Neural crest cell (in vitro differentiated cells): ENCODE results near the gene RAMAC. TPM values are rescaled to one million over a fixed set of nuclear protein-coding genes. Genes with fewer than 3 reads are reported as not detected.
"Not testable (repeated sequence)": the region's sequence is repeated elsewhere in the genome, so short reads cannot be mapped to it uniquely, and the experiment has no call there.

Experiments used
- DNase-seq: peaks from one replicate; pipeline ENCODE4 v3.0.0; 2021; ENCODE audit warnings: low read depth, mixed read lengths, low spot score
- H3K27ac Mint-ChIP-seq: one replicate; pipeline ENCODE4 v1.8.0; 2021; ENCODE audit warnings: mild to moderate bottlenecking, mixed read lengths; ENCODE audit not compliant: unreplicated experiment
- H3K27me3 Mint-ChIP-seq: 2 replicates; pipeline ENCODE4 v1.8.0; 2021; ENCODE audit warnings: low read depth, mild to moderate bottlenecking, mixed read lengths
- H3K36me3 Mint-ChIP-seq: 2 replicates; pipeline ENCODE4 v1.8.0; 2021; ENCODE audit warnings: low read depth, mild to moderate bottlenecking, mixed read lengths
- H3K4me1 Mint-ChIP-seq: 2 replicates; pipeline ENCODE4 v1.8.0; 2021; ENCODE audit warnings: mixed read lengths
- H3K4me3 Mint-ChIP-seq: one replicate; pipeline ENCODE4 v1.8.0; 2021; ENCODE audit warnings: mild to moderate bottlenecking, mixed read lengths
- H3K9me3 Mint-ChIP-seq: 2 replicates; pipeline ENCODE4 v1.8.0; 2021; ENCODE audit warnings: mixed read lengths
- total RNA-seq: library from RNA; stranded (reverse); gene quantifications from 2 replicates; pipeline ENCODE4 v1.2.1, GENCODE V29; 2021
- TF ChIP-seq, protein P1 (sequence below): fragments of 200-600 bp; sonication (generic); conservative IDR thresholded peaks from 2 replicates; pipeline ENCODE4 v1.5.0; 2021; ENCODE audit warnings: antibody characterized with exemption, mild to moderate bottlenecking

The RAMAC gene
- total RNA-seq, 1 donor from 2014 or later, result 25.4 TPM

DNA sequence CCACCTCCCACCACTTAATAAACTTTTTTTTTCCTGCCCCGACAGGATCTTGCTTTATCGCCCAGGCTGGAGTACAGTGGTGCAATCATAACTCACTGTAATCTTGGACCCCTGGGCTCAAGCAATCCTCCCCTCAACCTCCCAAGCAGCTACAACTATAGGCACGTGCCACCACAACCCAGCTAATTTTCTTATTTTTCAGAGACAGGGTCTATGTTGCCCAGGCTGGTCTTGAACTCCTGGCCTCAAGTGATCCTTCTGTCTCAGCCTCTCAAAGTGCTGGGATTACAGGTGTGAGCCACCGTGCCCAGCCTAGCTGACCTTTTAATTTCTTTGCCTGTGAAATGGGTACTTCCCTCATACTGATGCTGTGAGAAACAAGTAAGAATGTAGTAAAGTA is 29.4 kb downstream of the RAMAC start:
- Mint-ChIP-seq H3K4me3 (no peak overlapping the region), H3K27ac (no peak overlapping the region), H3K4me1 (peaks cover 31% of the 10 kb centered on the region), H3K27me3 (no peaks in the 10 kb centered on the region), H3K9me3 (peaks cover 12% of the 10 kb centered on the region), H3K36me3 (peaks cover 31% of the 10 kb centered on the region)
- TF ChIP-seq, protein P1, sequence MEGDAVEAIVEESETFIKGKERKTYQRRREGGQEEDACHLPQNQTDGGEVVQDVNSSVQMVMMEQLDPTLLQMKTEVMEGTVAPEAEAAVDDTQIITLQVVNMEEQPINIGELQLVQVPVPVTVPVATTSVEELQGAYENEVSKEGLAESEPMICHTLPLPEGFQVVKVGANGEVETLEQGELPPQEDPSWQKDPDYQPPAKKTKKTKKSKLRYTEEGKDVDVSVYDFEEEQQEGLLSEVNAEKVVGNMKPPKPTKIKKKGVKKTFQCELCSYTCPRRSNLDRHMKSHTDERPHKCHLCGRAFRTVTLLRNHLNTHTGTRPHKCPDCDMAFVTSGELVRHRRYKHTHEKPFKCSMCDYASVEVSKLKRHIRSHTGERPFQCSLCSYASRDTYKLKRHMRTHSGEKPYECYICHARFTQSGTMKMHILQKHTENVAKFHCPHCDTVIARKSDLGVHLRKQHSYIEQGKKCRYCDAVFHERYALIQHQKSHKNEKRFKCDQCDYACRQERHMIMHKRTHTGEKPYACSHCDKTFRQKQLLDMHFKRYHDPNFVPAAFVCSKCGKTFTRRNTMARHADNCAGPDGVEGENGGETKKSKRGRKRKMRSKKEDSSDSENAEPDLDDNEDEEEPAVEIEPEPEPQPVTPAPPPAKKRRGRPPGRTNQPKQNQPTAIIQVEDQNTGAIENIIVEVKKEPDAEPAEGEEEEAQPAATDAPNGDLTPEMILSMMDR, result no peak
- no peak for DNase-seq

GRCh38 chr15:83016906-83017305 is 30.9 kb downstream of the RAMAC start:
- DNase-seq, result no peak
- TF ChIP-seq, protein P1, result no peak
- Mint-ChIP-seq H3K4me1 (peaks cover 20% of the 10 kb centered on the region), H3K9me3 (peaks cover 10% of the 10 kb centered on the region), H3K36me3 (peaks cover 24% of the 10 kb centered on the region), H3K27ac (no peak overlapping the region), H3K4me3 (no peak overlapping the region), H3K27me3 (no peaks in the 10 kb centered on the region)

DNA sequence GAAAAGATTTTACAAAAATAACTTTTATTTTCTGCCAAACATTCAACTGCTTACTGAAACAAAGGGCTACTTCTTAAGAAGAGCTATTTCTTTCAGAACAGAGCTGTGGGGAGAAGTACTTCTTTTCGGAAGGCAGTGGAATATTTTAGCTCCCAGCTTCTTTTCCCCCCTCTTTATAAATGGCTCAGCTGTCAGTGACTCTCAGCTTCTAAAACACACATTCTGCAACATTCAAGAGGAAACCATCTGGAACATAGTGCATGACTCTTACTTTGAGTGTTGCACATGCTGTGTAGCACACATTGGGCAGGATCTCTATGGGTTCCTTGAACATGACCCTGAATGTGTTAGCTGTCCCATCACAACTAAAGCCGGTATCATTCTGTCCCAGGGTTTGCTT is 32.4 kb downstream of the RAMAC start:
- Mint-ChIP-seq H3K27me3 (no peaks in the 10 kb centered on the region), H3K27ac (no peak overlapping the region), H3K4me1 (peaks cover 9% of the 10 kb centered on the region), H3K4me3 (no peak overlapping the region), H3K9me3 (no peaks in the 10 kb centered on the region), H3K36me3 (peaks cover 12% of the 10 kb centered on the region)
- TF ChIP-seq, protein P1, result no peak
- no peak for DNase-seq

DNA sequence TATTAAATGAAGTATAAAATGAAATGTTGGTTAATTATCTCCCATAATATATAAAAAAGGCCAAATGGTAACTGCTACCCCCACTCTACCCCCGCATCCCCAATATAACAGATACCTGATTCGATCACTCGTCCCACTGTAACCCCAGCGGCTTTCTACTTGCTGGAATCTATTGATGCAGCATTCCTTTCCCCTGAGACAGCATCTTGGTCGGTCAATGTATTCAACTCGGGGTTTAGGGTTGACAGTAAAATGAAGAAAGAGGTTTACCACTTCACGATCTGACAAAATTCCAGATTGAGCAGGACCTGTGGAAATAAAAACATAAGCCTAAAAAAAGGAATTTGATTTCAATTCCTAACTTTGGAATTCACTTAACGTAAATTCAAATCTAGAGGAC is 44.0 kb downstream of the RAMAC start:
- TF ChIP-seq, protein P1, result no peak

DNA sequence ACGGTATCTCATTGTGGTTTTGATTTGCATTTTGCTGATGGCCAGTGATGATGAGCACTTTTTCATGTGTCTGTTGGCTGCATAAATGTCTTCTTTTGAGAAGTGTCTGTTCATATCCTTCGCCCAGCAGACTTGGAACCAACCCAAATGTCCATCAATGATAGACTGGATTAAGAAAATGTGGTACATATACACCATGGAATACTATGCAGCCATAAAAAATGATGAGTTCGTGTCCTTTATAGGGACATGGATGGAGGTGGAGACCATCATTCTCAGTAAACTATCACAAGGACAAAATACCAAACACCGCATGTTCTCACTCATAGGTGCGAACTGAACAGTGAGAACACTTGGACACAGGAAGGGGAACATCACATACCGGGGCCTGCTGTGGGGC is 45.2 kb downstream of the RAMAC start:
- H3K4me1 Mint-ChIP-seq, H3K4me3 Mint-ChIP-seq, H3K27me3 Mint-ChIP-seq, DNase-seq, H3K27ac Mint-ChIP-seq, H3K9me3 Mint-ChIP-seq: not testable (repeated sequence)
- peaks cover 24% of the 10 kb centered on the region for H3K36me3 Mint-ChIP-seq

More for the DNA sequence above, 44.0 kb downstream of the RAMAC start:
- Mint-ChIP-seq H3K4me3 (no peak overlapping the region), H3K27ac (no peak overlapping the region), H3K4me1 (no peaks in the 10 kb centered on the region), H3K36me3 (peaks cover 24% of the 10 kb centered on the region), H3K9me3 (peaks cover 4% of the 10 kb centered on the region), H3K27me3 (no peaks in the 10 kb centered on the region)
- DNase-seq, result no peak

GRCh38 chr15:83036253-83036652 is 50.2 kb downstream of the RAMAC start:
- TF ChIP-seq, protein P1, result no peak
- Mint-ChIP-seq H3K9me3 (peaks cover 5% of the 10 kb centered on the region), H3K27ac (no peak overlapping the region), H3K36me3 (peaks cover 36% of the 10 kb centered on the region), H3K27me3 (no peaks in the 10 kb centered on the region), H3K4me3 (no peak overlapping the region), H3K4me1 (no peaks in the 10 kb centered on the region)
- DNase-seq, result no peak
